Hepatocyte (in vitro differentiated cells): ENCODE data around the gene HECW1.

Experiments used
- CTCF ChIP-seq: fragments of 200-600 bp; sonication (generic); IDR thresholded peaks from 2 replicates; pipeline ENCODE4 v1.5.1; 2016; ENCODE audit warnings: antibody characterized with exemption, mild to moderate bottlenecking; ENCODE audit not compliant: poor library complexity
- EZH2 ChIP-seq: fragments of 200-600 bp; sonication (generic); IDR thresholded peaks from 2 replicates; pipeline ENCODE4 v1.6.1; 2016; ENCODE audit warnings: antibody characterized with exemption, mild to moderate bottlenecking, borderline replicate concordance
- EZH2phosphoT487 ChIP-seq: fragments of 200-600 bp; sonication (generic); IDR thresholded peaks from one replicate; pipeline ENCODE4 v1.6.1; 2018; ENCODE audit warnings: antibody characterized with exemption, mild to moderate bottlenecking, low read depth, moderate library complexity; ENCODE audit not compliant: unreplicated experiment, severe bottlenecking

GRCh38 chr7:43509906-43510305, 397.5 kb downstream of the HECW1 start:
- TF ChIP-seq EZH2 (no peak), CTCF (no peak), EZH2phosphoT487 (no peak)
